ENCODE results near the gene SUPV3L1.
A peak's percentile ranks its signal among the peaks of the same experiment; 100 is the strongest.

The SUPV3L1 gene

GRCh38 chr10:69232736-69233480 is 52.9 kb downstream of the SUPV3L1 start:
- Histone ChIP-seq H3K36me3 (ENCODE audit: control insufficient read depth, insufficient read depth, low read length) (no peaks in the 10 kb centered on the region), H3K27me3 (replicated peaks; ENCODE audit: control insufficient read depth, insufficient read depth, low read length) (no peaks in the 10 kb centered on the region), H3K4me3 (replicated peaks; ENCODE audit: low read depth, low read length) (no peak overlapping the region)
- DNase-seq (ENCODE audit: extremely low read depth, insufficient read length) = no peak
- no peak for TF ChIP-seq CTCF (IDR thresholded peaks at IDR 0.05; ENCODE audit: insufficient read depth, low read length, poor library complexity, severe bottlenecking)

GRCh38 chr10:69234447-69234846 is 54.4 kb downstream of the SUPV3L1 start:
- H3K4me3 ChIP-seq (replicated peaks; ENCODE audit: low read depth, low read length) = no peak overlapping the region
- H3K27me3 ChIP-seq (replicated peaks; ENCODE audit: control insufficient read depth, insufficient read depth, low read length) = no peaks in the 10 kb centered on the region
- H3K36me3 ChIP-seq (ENCODE audit: control insufficient read depth, insufficient read depth, low read length) = no peaks in the 10 kb centered on the region
- no peak for DNase-seq (ENCODE audit: extremely low read depth, insufficient read length)
- no peak for TF ChIP-seq CTCF (IDR thresholded peaks at IDR 0.05; ENCODE audit: insufficient read depth, low read length, poor library complexity, severe bottlenecking)

- peak; percentile 50 for DNase-seq (ENCODE audit: extremely low read depth, insufficient read length)
- TF ChIP-seq CTCF (IDR thresholded peaks at IDR 0.05; ENCODE audit: insufficient read depth, low read length, poor library complexity, severe bottlenecking) = peak; percentile 96
Measured at GRCh38 chr10:69237528-69238159, 57.6 kb downstream of the SUPV3L1 start.

GRCh38 chr10:69239136-69239535 is 59.1 kb downstream of the SUPV3L1 start:
- no peak for TF ChIP-seq CTCF (IDR thresholded peaks at IDR 0.05; ENCODE audit: insufficient read depth, low read length, poor library complexity, severe bottlenecking)
- no peak overlapping the region for H3K4me3 ChIP-seq (replicated peaks; ENCODE audit: low read depth, low read length)
- no peak for DNase-seq (ENCODE audit: extremely low read depth, insufficient read length)
- no peaks in the 10 kb centered on the region for H3K36me3 ChIP-seq (ENCODE audit: control insufficient read depth, insufficient read depth, low read length)
- no peaks in the 10 kb centered on the region for H3K27me3 ChIP-seq (replicated peaks; ENCODE audit: control insufficient read depth, insufficient read depth, low read length)

More at GRCh38 chr10:69237528-69238159, 57.6 kb downstream of the SUPV3L1 start:
- Histone ChIP-seq H3K4me3 (replicated peaks; ENCODE audit: low read depth, low read length) (no peak overlapping the region), H3K36me3 (ENCODE audit: control insufficient read depth, insufficient read depth, low read length) (no peaks in the 10 kb centered on the region), H3K27me3 (replicated peaks; ENCODE audit: control insufficient read depth, insufficient read depth, low read length) (no peaks in the 10 kb centered on the region)

GRCh38 chr10:69239816-69240434 is 59.9 kb downstream of the SUPV3L1 start:
- no peak for DNase-seq (ENCODE audit: extremely low read depth, insufficient read length)
- Histone ChIP-seq H3K4me3 (replicated peaks; ENCODE audit: low read depth, low read length) (no peak overlapping the region), H3K27me3 (replicated peaks; ENCODE audit: control insufficient read depth, insufficient read depth, low read length) (no peaks in the 10 kb centered on the region), H3K36me3 (ENCODE audit: control insufficient read depth, insufficient read depth, low read length) (no peaks in the 10 kb centered on the region)
- no peak for TF ChIP-seq CTCF (IDR thresholded peaks at IDR 0.05; ENCODE audit: insufficient read depth, low read length, poor library complexity, severe bottlenecking)
